H4 (cell line): ENCODE results near the gene SCN9A. TPM values are rescaled to one million over a fixed set of nuclear protein-coding genes. Genes with fewer than 3 reads are reported as not detected.
A peak's percentile ranks its signal among the peaks of the same experiment; 100 is the strongest.
"Not testable (repeated sequence)": the region's sequence is repeated elsewhere in the genome, so short reads cannot be mapped to it uniquely, and the experiment has no call there.

ENCODE experiments used
- DNase-seq: peaks from one replicate; pipeline ENCODE4 v3.0.0-alpha.2; 2015; ENCODE audit warnings: low spot score
- total RNA-seq: library from RNA; depleted of rRNA; stranded (reverse); fragments of >200 nt; shearing (Covaris generic); gene quantifications from 2 replicates; pipeline ENCODE4 v1.2.3, GENCODE V29; 2014; rRNA removed

The SCN9A gene
- 3.3 and 3.9 TPM in 2 replicates for total RNA-seq

GRCh38 chr2:166375736-166376487 lies at the start of gene SCN9A:
Gene SCN9A (minus strand): TSS chr2:166375944. CDS start chr2:166311756, 64,188 bp downstream.
- peak; percentile 80 for DNase-seq

DNA sequence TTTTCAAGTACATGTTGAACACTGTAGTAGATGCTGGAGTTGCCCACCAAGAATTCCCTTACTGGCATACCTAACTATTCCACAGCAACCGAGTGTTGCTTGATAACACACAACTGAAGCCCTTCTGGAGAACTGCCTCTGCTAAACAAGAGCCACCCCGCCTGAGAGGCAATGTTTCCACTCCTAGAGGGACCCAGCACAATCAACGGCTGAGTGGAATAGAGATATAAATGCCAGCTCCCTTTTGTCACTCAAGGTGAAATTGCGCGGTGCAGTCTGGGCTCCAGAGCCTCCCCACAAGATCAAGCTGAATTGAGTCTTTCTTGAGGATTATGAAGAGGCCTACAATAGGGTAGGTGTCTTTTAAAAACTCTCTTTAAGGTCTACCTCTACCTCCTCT lies 49.1 kb upstream of the SCN9A start:
- DNase-seq: no peak

GRCh38 chr2:166419616-166419934 lies 43.8 kb upstream of the SCN9A start:
- DNase-seq: peak; percentile 45

- no peak for DNase-seq
These were observed 43.3 kb upstream of the SCN9A start for GRCh38 chr2:166418853-166419615.

DNA sequence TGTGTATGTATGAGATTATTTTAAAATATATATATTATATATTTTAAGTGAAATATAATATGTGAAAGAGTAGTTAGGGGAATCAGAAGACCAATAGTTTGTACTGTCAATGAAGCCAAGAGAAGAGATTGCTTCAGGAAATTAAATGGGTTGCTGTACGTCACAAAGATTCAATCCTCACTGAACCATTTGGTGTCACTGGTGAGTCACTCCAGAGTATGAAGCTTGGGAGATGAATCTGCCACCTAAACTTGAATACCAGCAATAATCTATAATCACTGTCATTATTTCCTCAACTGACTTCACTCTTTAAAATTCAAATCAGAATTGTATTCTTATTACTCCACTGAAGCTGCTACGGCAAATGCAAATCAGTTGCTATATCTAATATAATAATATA lies 41.9 kb upstream of the SCN9A start:
- DNase-seq: peak; percentile 58

DNA sequence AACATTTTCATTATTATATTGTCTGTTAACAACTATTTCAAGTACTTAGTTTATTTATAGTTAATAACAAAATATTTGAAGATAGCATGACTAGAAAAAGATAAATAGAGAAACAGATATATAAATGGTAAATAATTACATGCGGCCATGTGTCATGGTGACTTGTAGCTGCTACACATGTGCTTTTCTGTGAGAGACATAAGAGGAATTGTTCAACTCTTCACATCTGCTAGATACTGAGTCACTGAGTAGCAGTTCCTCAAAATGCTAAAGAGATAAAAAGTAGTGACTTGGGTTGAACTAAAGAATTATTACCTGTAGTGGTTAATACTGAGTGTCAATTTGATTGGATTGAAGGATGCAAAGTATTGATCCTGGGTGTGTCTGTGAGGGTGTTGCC lies 37.5 kb upstream of the SCN9A start:
- DNase-seq: no peak

GRCh38 chr2:166411473-166412230 lies 35.9 kb upstream of the SCN9A start:
- peak; percentile 56 for DNase-seq

DNA sequence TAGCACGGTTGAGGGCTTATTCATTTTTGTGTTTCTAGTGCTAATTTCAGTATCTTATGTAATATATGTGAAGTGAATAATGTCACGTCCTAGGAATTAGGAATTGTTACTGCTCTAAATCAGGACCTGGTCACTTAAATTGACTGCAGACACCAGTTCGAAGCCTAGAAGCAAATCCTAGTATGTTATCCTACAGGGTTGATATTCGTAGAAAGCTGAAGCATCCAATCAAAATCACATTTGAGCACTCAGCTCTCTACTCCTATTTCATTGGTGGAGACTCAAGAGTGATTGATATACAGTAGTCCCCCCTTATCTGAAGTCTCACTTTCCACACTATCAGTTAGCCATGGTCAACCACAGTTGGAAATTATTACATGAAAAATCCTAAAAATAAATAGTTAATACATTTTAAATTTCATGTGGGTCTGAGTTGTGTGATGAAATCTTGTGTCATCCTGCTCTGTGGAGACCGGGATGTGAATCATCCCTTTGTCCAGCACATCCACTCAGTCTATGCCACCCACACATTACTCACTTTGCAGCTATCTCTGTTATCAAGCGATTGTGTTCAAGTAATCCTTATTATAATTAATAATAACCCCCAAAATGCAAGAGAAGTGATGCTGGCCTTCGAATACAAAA lies 35.2 kb upstream of the SCN9A start:
- peak; percentile 32 for DNase-seq

DNA sequence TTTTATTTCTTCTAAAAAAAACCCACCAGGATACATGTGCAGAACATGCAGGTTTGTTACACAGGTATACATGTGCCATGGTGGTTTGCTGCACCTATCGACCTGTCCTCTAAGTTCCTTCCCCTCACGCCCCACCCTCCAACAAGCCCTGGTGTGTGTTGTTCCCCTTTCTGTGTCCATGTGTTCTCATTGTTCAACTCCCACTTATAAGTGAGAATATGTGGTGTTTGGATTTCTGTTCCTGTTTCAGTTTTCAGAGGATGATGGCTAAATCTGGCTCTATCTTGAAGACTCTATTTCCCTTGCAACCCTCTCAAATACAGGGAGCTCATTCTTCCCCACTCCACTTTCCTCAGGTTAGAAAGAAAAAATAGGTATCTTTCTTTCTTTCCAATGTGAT lies 32.0 kb upstream of the SCN9A start:
- not testable (repeated sequence) for DNase-seq

GRCh38 chr2:166406374-166406773 lies 30.6 kb upstream of the SCN9A start:
- no peak for DNase-seq

DNA sequence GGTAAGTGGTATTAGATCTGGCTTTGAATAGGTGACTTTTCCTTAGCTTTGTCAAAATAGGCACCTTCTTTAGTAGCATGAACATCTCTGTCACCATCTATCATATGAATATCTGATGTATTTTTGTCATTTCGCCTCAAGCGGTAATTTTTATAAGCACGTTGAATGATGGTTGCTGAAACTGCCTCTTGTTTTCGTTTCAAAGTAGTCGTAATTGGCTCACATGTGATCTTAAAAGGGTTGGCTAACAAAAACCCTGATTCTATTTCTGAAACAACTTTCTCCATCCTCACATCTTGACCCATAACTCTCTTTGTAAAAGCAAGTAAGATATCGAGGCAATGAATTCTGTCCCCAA lies 29.8 kb upstream of the SCN9A start:
- no peak for DNase-seq

DNA sequence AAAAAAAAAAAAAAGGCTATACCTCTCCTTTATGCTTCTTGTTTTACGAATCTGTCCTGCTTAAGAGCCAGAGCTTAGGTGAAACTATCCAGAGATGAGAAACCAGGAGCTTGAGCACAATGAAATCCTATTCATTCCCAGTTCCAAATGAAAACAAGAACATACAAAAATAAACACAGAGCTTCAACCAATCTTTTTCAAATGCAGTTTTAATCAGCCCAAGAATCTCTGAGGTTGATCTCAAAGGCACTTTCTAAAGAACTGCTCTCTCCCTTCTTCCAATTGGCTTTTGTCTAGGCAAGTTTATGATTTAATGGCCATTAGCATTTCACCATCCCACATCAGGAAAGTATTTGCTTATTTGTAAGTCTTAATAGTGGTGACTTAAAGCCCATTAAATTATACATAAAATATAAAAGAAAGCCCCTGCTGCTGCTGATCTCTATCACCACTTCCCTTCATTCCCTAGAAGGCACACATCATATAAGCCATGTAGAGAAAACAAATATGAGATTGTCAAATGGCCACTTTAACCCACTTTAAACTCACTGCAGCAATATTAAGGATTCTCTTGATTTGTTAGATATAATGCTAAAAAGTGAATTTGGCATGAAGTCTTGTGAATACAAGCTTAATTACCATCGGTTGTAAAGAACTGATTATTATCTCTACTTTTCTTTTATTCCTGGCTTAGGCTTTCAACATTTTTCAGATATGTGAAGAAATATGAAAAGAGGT lies 29.3 kb upstream of the SCN9A start:
- peak; percentile 35 for DNase-seq

DNA sequence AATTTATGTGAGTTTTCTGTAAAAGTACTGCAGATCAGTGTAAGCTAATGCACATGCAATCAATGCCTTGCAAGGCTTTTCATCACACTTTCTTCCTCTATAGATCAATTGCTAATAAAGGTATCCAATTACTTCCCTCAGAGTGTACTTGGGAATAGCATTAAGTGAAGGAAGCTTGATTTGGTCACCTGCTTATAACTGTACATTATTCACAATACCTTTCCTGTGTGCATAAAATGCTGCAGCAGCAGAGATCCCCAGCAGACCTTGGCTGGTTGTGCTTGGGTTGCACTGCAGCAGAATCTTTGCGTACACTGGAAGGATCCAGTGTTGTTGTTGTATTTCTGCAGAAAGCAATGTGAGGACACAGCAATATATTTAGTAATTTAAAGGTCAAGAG lies 18.5 kb upstream of the SCN9A start:
- DNase-seq: no peak

DNA sequence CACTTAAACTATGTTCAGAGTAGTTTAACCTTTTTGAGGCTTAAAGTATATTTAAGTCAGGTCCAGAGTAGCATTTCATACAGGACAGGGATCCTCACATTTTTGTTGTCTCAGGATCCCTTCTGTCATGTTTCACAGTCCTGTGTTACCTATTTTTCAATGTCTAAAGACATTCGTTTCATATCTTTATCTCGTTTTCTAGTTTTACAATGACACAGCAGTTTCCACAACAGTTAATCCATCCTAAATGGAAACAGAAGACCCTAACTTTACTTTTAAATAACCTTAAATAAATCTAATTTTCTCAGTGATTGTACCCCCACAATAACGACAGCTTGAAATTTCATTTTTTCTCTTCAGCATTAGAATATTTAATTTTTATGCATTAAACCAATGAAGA lies 17.3 kb upstream of the SCN9A start:
- no peak for DNase-seq

- no peak for DNase-seq
These were observed 12.8 kb upstream of the SCN9A start for GRCh38 chr2:166388481-166389070.

GRCh38 chr2:166385313-166385712 lies 9.6 kb upstream of the SCN9A start:
- DNase-seq: no peak

GRCh38 chr2:166384774-166385173 lies 9.0 kb upstream of the SCN9A start:
- peak; percentile 10 for DNase-seq

DNA sequence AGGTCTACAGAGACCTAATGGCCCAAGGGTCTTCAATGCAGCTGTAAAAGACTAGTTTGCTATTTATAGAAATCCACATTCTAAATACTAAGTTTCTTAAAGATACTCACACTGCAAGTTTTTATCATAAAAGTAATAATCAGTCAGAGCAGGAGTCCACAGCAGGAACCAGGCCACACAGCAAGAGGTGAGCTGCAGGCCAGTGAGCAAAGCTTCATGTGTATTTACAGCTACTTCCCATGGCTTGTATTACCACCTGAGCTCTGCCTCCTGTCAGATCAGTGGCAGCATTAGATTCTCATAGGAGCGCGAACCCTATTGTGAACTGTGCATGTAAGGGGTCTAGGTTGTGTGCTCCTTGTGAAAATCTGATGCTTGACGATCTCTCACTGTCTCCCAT lies 6.7 kb upstream of the SCN9A start:
- DNase-seq: no peak

GRCh38 chr2:166380615-166381014 lies 4.9 kb upstream of the SCN9A start:
- DNase-seq: no peak

GRCh38 chr2:166376873-166377272 lies 1.1 kb upstream of the SCN9A start:
- no peak for DNase-seq

GRCh38 chr2:166376488-166376828 lies 714 bp upstream of the SCN9A start:
- no peak for DNase-seq
